ENCODE data around the gene TMEM181.
A peak's percentile ranks its signal among the peaks of the same experiment; 100 is the strongest.

Gene TMEM181

GRCh38 chr6:158660333-158660754 is 100.5 kb downstream of the TMEM181 start:
- no peak overlapping the region for H3K9ac ChIP-seq (ENCODE audit: low read length)
- H3K9me3 ChIP-seq (ENCODE audit: insufficient read depth, low read length), result no peaks in the 10 kb centered on the region
- H2AFZ ChIP-seq (ENCODE audit: low read depth, low read length), result no peak overlapping the region
- TF ChIP-seq EZH2phosphoT487 (IDR thresholded peaks at IDR 0.05; ENCODE audit: low read depth), result no peak
- peak; percentile 72 for TF ChIP-seq CTCF (IDR thresholded peaks at IDR 0.05; ENCODE audit: low read depth, low read length)
- H3K4me3 ChIP-seq (ENCODE audit: low read length), result no peak overlapping the region
- H3K27me3 ChIP-seq (ENCODE audit: low read depth, low read length), result 0 out of 2 replicates have a peak, but pooled peaks cover 3% of the 10 kb centered on the region
- no peaks in the 10 kb centered on the region for H3K36me3 ChIP-seq (replicated peaks; ENCODE audit: low read depth, low read length)
- peak overlapping the region; percentile 37 for H3K4me2 ChIP-seq (ENCODE audit: low read length)
- no peaks in the 10 kb centered on the region for H3K79me2 ChIP-seq (ENCODE audit: low read length)
- H3K27ac ChIP-seq (ENCODE audit: low read length), result no peak overlapping the region
- H4K20me1 ChIP-seq (ENCODE audit: insufficient read depth, low read length), result no peaks in the 10 kb centered on the region
- H3K4me1 ChIP-seq (ENCODE audit: low read length), result peaks cover 17% of the 10 kb centered on the region

GRCh38 chr6:158661156-158661685 is 101.3 kb downstream of the TMEM181 start:
- H3K9me3 ChIP-seq (ENCODE audit: insufficient read depth, low read length), result no peaks in the 10 kb centered on the region
- no peak overlapping the region for H3K9ac ChIP-seq (ENCODE audit: low read length)
- no peak overlapping the region for H3K4me2 ChIP-seq (ENCODE audit: low read length)
- no peak overlapping the region for H3K27ac ChIP-seq (ENCODE audit: low read length)
- H3K4me1 ChIP-seq (ENCODE audit: low read length), result peaks cover 21% of the 10 kb centered on the region
- TF ChIP-seq CTCF (IDR thresholded peaks at IDR 0.05; ENCODE audit: low read depth, low read length) (no peak), EZH2phosphoT487 (IDR thresholded peaks at IDR 0.05; ENCODE audit: low read depth) (no peak)
- H2AFZ ChIP-seq (ENCODE audit: low read depth, low read length), result no peak overlapping the region
- H4K20me1 ChIP-seq (ENCODE audit: insufficient read depth, low read length), result no peaks in the 10 kb centered on the region
- no peaks in the 10 kb centered on the region for H3K36me3 ChIP-seq (replicated peaks; ENCODE audit: low read depth, low read length)
- H3K4me3 ChIP-seq (ENCODE audit: low read length), result no peak overlapping the region
- 0 out of 2 replicates have a peak, but pooled peaks cover 3% of the 10 kb centered on the region for H3K27me3 ChIP-seq (ENCODE audit: low read depth, low read length)
- H3K79me2 ChIP-seq (ENCODE audit: low read length), result no peaks in the 10 kb centered on the region

- Histone ChIP-seq H2AFZ (ENCODE audit: low read depth, low read length) (no peak overlapping the region), H4K20me1 (ENCODE audit: insufficient read depth, low read length) (no peaks in the 10 kb centered on the region), H3K27me3 (ENCODE audit: low read depth, low read length) (0 out of 2 replicates have a peak, but pooled peaks cover 3% of the 10 kb centered on the region), H3K9me3 (ENCODE audit: insufficient read depth, low read length) (no peaks in the 10 kb centered on the region), H3K27ac (ENCODE audit: low read length) (no peak overlapping the region), H3K36me3 (replicated peaks; ENCODE audit: low read depth, low read length) (no peaks in the 10 kb centered on the region), H3K4me3 (ENCODE audit: low read length) (no peak overlapping the region), H3K9ac (ENCODE audit: low read length) (no peak overlapping the region), H3K4me2 (ENCODE audit: low read length) (no peak overlapping the region), H3K4me1 (ENCODE audit: low read length) (peaks cover 33% of the 10 kb centered on the region), H3K79me2 (ENCODE audit: low read length) (no peaks in the 10 kb centered on the region)
- no peak for TF ChIP-seq EZH2phosphoT487 (IDR thresholded peaks at IDR 0.05; ENCODE audit: low read depth)
- no peak for TF ChIP-seq CTCF (IDR thresholded peaks at IDR 0.05; ENCODE audit: low read depth, low read length)
These were observed 102.7 kb downstream of the TMEM181 start for GRCh38 chr6:158662607-158662953.

GRCh38 chr6:158662954-158663624 is 103.2 kb downstream of the TMEM181 start:
- Histone ChIP-seq H3K9me3 (ENCODE audit: insufficient read depth, low read length) (no peaks in the 10 kb centered on the region), H3K36me3 (replicated peaks; ENCODE audit: low read depth, low read length) (no peaks in the 10 kb centered on the region), H3K4me1 (ENCODE audit: low read length) (peaks cover 38% of the 10 kb centered on the region), H2AFZ (ENCODE audit: low read depth, low read length) (no peak overlapping the region), H4K20me1 (ENCODE audit: insufficient read depth, low read length) (no peaks in the 10 kb centered on the region), H3K9ac (ENCODE audit: low read length) (no peak overlapping the region), H3K4me2 (ENCODE audit: low read length) (no peak overlapping the region), H3K27me3 (ENCODE audit: low read depth, low read length) (0 out of 2 replicates have a peak, but pooled peaks cover 3% of the 10 kb centered on the region), H3K27ac (ENCODE audit: low read length) (no peak overlapping the region), H3K4me3 (ENCODE audit: low read length) (no peak overlapping the region), H3K79me2 (ENCODE audit: low read length) (no peaks in the 10 kb centered on the region)
- no peak for TF ChIP-seq EZH2phosphoT487 (IDR thresholded peaks at IDR 0.05; ENCODE audit: low read depth)
- no peak for TF ChIP-seq CTCF (IDR thresholded peaks at IDR 0.05; ENCODE audit: low read depth, low read length)

Measured in OCI-LY3 (cell line).